Central memory CD4-positive, alpha-beta T cell (primary cell): Measurements from ENCODE around the gene ALLC.
"Not testable (repeated sequence)": the region's sequence is repeated elsewhere in the genome, so short reads cannot be mapped to it uniquely, and the experiment has no call there.

Experiments used
- DNase-seq: peaks from one replicate; pipeline ENCODE4 v3.0.0; 2022

The ALLC gene

DNA sequence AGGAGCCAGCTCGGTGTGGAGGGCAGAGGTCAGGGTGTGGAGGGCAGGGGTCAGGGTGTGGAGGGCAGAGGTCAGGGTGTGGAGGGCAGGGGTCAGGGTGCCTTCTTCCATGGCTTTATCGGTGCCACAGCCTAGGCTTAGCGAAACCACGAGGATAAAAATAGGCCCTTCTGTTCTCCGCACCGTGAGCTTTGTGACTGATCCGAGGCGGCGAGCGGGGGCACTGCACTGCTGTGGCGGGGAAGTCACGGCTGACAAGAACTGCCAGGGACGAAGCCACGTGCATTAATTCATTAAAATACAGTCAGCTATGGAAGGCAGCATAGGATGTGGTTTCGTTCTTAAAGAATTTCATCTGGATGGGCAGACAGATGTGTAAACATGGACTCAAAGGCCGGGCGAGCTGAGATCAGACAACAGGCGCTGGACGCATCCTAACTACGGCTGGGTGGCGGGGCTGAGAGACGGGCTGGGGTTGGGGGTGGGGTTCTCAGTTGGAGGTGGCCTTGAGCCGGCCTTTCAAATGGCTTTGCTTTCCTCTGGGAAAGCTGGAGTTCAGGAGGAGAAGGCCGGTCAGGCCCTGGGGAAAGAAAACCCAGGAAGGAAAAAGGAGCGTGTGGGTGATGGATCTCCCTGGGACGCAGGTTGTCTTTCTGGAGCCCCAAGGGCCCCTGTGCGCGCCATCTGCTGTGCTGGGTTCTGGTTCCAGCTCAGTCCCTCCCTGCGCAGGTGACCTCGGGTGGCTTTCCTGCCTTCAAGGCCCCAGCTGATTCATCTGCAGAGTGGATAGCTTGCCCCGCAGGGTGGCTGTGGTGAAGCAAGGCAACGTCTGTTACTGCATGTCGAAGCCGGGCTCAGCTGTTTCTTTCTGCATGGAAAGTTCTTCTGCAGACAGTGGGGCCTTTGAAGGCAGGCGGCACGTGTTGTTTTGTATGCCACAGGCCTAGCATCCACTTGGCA lies 958 bp upstream of the ALLC start:
- no peak for DNase-seq

DNA sequence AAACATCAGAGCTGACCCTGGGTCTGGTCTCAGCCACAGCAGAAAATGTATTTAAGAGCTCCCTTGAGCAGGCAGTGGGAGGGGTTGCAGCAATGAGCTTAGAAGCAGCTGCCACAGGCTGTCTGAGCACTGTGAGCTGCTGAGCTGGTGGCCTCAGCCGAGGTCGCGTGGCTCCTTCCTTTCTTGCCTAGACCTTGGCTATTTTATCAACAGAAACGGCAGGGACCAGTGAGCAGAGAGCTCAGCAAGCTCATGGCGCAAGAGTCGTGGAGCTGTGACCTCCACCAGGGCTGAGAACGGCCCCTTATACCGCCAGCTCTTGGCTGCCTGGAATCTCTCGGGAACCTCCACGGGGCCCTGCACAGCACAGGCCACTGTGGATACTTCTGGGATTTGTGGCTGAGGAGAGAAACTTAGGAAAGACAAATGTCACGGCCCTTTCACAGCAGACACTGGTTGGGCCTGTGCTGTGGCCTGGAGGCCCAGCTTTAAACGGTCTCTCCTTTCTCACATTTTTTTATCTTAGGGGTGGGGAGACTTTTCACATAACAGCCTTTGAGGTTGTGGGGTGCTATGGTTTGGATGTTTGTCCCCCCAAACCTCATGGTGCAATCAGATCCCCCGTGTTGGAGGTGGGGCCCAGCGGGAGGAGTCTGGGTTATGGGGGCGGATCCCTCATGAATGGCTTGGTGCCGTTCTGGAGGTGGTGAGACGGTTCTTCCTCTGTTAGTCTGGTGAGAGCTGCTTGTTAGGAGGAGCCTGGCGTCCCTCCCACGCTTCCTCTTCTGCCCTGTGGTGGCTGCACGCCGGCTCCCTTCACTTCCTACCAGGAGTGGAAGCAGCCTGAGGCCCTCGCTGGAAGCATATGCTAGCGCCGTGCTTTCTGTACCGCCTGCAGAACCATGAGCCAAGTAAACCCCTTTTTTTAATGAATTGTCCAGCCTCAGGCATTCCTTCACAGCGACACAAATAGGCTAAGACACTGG lies 1.7 kb downstream of the ALLC start:
- DNase-seq = no peak

DNA sequence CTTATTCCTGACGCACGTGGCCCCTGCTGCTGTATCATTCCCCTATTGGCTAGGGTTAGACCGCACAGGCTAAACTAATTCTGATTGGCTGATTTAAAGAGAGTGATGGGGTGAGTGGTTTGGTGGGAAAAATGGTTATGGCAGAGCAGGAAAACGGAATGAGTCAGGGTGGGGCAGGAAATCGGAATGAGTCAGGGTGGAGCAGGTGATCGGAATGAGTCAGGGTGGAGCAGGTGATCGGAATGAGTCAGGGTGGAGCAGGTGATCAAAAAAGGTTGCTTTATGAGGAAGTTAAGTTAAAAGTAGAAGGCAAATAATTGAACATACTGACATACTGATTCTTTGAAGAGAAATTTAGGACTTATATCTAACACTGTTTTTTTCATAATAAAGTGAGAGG lies 2.6 kb downstream of the ALLC start:
- not testable (repeated sequence) for DNase-seq

DNA sequence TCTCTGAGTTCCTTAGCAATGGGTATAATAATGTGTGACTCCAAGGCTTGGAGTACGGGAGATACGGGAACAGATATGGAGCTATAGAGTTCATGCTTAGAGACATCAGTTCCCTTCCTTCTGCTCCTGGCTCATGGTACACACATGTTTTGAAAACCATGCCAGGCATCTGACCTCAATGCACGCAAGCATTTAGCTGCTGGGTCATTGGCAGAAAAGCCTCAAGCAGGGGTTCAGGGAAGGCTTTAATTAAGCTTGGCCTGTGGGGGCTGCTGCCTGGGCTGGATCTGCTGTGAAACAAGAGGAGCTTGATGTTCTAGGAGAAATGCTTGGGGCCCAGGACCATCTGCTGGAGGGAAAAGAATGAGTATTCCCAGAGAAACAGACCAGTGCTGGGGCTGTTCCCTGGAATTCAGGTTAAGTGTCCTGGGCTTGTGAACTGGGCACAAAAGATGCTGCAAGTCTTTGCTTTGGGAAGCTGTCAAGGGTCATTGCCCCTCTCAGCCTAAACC lies 3.2 kb downstream of the ALLC start:
- no peak for DNase-seq

DNA sequence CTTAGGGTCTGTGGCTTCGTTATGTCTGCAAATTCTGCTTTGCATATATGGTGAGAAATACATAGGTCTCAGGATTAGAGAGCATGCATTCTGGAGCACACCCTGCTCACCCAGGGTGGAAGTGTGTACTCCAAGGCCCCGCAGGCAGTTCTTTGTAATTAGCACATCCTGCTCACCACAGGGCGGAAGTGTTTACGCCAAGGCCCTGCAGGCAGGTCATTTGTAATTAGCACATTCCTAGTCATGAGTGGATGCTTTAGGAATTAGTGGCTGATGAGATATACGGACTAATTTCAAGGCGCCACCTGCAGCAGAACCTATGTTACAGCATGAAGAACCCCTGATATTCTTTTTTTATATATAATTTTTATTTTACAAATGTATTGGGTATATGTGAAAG lies 4.2 kb downstream of the ALLC start:
- no peak for DNase-seq

DNA sequence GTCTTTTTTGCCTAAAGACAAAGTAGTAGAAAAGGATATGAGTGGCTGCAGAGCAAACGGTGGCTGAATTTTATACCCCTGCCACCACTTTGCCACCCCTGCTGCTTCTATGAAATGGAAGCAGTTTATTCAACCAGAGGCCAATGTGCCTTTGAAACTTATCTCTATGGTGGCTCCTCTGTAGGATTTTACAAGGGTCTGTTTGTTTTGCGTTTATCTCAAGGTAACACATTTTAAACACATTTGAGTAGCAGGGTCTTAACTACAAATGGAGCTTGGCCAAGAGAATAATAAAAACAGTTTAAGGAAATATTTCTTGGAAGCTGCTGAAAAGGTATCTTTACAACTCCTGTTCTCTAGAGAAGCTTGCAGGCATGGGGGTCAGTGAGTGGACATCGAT lies 6.1 kb downstream of the ALLC start:
- no peak for DNase-seq

DNA sequence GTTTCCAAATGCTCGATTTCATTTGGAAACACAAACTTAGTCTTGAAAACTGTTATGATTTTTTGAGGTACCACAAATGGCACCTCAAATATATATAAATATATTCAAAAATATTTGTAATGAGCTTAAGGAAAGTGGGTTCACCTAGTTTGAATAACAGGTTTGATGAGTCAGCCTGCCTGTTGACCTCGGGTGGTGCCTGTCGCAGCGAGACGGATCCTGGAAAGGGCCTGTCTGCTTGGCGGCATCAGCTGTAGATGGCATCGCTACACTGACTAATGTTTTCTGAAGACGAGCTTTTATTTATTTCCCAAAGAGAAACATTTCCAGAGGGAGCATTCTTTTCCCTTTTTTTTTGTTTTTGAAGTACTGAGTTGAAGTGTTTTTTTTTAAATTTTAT lies 6.9 kb downstream of the ALLC start:
- no peak for DNase-seq

DNA sequence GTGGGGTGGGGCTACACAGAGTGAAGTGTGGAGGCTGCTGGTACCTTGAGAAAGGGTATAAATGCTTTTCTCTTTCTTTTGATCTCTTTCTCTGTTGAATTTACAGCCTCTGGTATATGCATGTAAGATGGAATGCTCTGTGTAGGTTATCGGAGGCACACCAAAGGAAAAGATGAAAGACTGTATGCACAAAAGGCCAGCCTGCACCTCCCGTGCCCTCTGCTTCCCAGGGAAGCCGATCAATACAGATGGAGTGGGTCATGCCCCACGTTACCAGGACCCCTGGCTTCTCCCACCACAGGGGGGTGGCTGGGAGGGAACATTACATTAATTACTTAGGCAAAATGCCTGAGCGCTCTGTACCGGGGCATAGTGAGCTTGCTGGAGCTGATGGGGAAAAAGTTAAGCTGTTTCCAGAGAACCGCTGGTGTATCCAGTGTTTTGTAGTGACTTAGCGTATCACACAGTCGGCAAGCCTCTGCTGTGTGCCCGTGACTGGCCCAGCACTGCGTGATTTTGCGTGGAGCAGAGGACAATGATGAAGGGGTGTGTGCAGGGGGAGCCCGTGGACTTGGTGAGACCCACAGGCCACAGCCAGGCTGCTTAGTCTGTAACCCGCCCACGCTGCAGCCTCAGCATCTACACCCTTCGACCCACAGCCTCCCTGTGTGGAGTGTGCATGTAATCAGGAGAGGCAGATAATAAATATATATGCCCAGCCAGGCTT lies 8.0 kb downstream of the ALLC start:
- DNase-seq = no peak

DNA sequence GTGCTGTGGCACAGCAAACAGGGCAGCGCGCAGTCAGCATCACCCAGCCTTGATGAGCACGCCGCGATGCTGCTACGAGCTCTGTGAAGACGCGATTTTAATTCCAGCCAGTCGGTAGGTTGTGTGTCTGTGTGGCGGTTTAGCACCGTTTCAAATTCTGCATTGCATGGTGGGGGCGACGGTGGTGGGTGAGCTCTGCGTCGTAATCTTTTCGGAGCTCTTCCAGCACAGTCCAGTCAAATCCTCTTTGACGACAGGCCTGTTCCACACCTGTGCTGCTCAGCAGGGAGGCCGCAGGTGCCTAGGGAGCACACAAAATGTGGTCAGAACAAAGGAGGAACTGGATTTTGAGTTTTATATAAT lies 8.6 kb downstream of the ALLC start:
- DNase-seq = no peak

DNA sequence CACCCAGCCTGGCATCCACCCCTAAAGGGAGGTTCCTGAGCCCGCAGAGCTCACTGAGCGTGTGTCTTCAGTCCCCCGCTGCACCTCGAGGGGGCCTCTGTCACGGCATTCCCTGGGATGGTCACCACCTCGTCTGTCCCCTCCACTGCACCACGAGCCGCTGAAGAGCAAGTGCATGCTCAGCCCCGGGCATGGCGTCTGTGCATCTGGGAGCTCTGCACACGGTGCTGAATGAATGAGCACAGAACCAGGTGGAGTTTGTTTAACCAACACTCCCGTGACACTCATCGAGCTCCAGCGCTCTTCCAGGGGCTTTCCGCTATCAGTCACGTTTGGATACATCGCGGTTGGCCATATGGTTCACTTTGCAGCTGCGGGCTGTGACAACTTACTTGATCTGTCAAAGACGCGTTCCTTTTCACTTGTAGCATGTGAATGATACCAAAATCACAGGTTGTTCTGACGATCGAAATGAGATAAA lies 9.2 kb downstream of the ALLC start:
- DNase-seq = no peak

DNA sequence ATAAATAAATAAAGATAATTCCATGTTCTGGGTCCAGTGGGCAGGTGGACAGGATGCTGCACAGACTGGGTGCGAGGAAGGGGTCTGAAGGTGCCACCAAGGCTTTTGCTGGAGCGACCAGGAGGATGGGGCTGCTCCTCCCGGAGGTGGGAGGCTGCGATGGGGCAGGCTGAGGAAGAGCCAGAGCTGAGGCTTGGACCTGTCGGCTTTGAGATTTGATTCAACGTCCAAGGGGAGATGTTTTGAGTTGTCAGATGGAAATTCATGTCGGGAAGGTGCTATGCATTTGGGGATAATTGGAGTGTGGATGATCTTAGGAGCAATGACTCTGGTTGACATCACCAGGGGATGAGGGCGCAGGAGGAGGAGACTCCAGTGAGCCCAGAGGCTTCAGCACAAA lies 11.7 kb downstream of the ALLC start:
- no peak for DNase-seq

DNA sequence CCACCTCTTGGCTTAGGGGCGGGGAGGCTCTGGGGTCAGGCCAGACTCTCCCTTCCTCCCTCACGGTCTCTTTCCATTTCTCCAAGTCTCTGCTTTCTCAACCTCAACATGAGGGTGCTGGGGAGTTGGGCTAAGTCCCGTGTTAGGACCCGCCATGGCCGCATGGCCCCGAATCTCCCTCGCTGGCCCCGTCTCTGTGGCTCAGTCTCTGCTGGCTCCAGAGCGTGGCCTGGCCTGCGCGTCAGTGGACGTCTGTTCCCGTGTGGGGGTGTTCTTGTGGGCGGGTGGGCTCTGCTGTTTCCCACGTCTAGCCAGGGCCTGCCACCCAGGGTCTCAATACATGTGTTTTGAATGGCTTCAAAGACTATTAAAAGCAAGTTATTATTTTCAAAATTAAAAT lies 12.4 kb downstream of the ALLC start:
- no peak for DNase-seq

DNA sequence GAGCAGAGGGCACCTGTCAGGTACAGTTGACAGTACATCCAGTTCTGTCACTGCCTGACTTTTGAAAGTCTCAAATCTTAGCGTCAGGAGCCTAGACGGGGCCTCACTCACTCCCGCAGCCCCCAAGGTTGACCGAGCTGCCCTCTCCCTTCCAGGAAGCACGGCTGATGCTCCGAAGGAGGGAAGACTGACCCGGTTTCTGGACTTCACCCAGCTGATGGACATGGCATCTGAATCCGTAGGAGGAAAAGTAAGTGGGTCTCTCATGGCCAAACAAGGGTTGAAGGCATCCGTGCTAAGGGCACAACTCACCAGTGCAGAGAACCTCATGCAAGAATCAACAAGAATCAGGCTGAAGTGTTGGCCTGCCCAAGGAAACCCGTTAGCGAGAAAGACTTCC lies 12.9 kb downstream of the ALLC start:
- DNase-seq = no peak

DNA sequence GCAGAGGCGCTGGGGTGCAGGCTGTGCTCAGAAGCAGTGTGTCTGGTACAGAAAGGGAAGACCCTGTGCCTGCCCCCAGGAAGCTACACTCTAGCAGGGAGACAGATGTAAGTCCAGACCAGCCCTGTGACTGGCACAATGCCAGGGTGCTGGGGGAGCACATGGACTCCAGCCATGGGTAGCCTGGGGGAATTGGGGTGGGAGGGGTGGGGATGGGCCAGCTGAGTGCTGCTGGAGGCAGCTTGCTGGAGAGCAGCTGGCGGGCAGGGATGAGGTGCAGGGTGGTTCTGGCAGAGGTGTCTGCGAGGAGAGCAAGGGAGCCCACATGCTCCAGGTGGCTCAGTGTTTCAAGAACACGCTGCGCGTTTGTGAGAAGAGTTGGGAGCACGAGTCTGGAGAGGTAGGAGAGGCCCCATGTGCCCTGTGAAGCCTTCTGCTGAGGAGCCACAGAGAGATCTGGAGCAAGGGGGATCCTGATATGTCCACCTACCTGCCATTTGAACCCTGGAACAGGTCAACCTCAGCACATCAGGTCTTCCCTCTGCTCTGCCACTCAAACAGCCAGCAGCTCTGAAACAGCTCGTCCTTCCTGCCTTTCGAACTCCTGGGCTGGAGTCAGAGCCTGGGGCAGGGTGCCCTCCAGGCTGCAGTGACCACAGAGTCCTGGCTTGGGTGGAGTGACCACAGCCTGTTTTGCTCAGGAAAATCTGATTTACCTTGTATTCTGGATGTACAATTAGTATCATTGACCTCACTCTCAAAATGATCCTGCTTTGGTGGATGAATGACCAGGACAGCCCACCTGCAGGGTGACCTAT lies 15.1 kb downstream of the ALLC start:
- DNase-seq = no peak

DNA sequence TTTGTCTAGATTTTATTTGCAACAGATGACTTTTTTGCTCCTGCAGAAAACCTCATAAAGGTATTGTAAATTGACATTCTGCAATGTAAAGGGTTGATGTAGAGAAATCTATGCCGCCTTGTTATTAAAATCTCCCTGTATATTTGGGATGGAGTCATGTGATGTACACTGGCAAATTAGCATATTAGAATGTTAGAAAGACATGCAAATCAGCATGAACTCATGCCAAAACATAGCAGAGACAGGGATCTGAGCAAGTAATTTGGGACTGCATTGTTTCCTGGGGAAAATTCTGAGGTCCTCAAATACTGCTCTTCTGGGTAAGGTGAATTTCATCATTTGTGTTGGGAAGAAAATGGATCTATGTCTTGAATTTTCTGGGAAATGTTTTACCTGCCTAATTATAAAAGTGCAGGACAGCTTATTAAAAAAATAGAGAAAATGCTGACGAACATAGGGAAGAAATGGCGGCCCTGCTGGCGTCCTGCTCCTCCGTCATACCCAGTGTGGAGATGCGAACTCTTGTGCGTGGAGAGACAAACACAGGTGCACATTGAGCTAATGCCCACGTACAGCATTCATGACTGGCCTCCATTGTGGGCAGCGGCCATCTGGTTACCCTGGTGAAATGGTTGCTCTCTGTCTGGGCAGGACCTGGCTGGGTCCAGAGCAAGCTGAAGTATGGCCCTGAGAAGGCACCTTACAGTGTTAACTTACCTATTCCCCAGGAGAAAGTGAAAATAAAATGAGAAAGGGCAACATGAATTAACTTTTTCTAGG lies 16.3 kb downstream of the ALLC start:
- no peak for DNase-seq

DNA sequence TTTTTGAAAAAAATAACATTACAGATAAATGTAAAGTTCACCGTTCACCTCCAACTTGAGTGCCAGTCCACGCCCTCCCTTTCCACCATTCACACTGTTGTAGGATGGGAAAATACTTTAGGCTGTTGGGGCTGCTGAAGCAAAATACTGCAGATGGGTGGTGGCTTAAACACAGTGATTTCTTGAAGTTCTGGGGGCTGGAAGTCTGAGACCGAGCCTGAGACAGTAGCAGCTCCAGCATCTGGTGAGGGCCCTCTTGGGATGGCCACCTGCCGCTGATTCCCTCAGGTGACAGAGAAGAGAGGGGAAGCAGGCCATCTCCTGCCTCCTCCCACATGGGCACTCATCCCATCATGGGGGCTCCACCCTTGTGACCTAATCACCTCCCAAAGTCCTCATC lies 17.7 kb downstream of the ALLC start:
- DNase-seq = no peak

DNA sequence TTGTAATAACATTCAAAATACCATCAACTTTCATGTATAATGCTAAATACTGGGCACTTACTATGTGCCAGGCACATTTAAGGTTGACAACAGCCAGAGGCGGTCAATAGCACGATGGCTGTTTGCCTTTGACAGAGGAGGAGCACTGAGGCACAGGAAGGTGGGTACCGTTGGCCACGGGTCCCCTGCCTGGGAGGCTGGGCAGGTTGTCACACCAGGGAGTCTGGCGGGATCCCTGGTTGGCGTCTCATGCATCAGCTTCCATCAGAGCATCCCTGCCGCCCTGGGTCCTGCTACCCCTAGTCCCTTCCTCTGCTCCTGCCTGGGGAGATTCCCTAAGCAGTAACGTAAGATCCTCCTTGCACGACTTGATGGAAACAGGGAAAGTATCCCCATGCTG lies 19.4 kb downstream of the ALLC start:
- DNase-seq = no peak

DNA sequence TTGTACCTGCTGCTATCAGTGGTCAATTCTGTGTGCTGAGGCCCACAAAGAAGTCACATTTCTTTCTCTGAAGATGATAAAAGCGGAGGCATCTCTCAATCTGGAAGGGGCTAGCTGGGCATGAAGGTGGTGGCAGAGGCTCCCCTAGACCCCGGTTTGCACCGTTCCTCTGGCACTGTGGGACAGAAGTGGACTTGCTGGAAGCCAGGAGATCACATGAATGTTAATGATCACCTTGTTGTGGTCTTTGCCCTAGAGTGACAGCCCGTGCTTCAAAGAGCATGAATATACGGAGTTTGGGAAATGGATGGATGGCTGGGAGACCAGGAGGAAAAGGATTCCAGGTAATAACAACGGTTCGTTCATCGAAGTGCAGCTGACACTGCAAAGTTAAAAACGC lies 20.2 kb downstream of the ALLC start:
- DNase-seq = no peak

DNA sequence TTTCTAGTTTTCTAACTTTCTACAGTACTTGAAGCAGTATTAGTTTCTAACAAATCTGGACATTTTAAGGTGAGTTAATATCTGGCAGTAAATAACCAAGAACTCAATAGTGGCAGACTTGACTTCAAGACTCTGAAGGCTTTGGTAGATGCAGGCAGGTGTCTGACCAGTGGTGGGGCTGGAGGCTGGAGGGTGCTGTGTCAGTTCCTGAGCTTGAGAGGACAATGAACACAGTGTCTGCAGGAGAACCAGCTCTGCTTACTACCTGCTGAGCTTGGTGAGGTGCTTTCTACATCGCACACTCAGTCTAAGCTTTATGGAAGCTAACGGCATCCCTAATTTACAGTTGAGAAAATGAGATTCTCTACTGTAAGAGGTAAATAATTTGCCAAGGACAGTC lies 21.2 kb downstream of the ALLC start:
- no peak for DNase-seq

DNA sequence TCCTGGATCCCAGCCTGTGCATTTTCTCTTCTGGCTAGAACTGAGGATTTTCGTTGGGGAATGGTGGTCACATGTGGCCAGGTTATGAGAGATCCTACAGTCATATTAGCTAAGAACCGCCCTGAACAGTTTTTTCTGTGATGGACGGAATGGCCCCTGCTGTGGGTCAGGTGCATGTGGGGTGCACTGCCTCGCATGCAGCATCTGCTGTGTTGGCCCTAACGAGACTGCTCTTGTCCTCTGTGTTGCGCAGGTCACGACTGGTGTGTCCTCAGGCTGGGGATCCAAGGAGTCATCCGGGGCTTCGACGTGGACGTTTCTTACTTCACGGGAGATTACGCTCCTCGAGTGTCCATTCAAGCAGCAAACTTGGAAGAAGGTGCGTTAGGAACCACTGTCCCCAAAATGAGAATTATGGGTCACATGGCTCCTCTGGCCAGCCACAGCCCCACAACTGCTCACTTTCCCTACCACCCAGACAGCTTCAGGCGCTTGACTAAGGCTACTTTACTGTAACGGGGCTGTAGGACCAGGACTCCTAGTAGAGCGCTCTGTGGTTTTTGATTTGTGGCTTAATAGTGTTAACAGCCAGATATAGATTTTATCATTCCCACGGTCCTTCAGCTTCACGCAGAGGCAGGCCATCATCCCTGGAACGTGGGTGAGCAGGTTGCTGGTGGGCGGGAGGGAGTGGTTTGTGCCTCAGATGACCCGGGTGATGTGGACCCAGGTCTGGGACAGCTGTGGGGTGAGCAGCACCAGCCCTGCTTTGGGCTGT lies 21.8 kb downstream of the ALLC start:
- DNase-seq = no peak
